IMR-90 (cell line): Measurements from ENCODE around the gene CEACAM3. TPM values are rescaled to one million over a fixed set of nuclear protein-coding genes. Genes with fewer than 3 reads are reported as not detected.

ENCODE experiments used
- ATAC-seq: fragments of 200-7000 bp; cut with Tn5 transposase; 2 replicates; pipeline ENCODE4 v1.9.1; 2020; ENCODE audit warnings: low read depth, mild to moderate bottlenecking, moderate library complexity
- BruUV-seq: library from RNA; stranded (reverse); fragments of 400-500 nt; replicated peaks from 2 replicates; lab custom pipeline; 2021; lab: Mats Ljungman, UMichigan
- CTCF ChIA-PET: fragments of 300-600 bp; formaldehyde crosslinking; extraction: SDS; loops from one replicate; lab custom pipeline; 2021; ENCODE audit warnings: antibody characterized with exemption; lab: Yijun Ruan, JAX
- POLR2A ChIA-PET: fragments of 300-600 bp; sonication (Branson Sonifier 250); formaldehyde crosslinking; loops from one replicate; lab custom pipeline; 2022; ENCODE audit warnings: antibody characterized with exemption; ENCODE audit not compliant: unreplicated experiment; lab: Charles Lee
- DNase-seq: peaks from one replicate; pipeline ENCODE4 v3.0.0; 2013
- H2AFZ ChIP-seq: replicated peaks from 2 replicates; pipeline ENCODE3; 2013; ENCODE audit warnings: low read length, mild to moderate bottlenecking; ENCODE audit not compliant: poor library complexity
- H2AK5ac ChIP-seq: 2 replicates; pipeline ENCODE4 v1.6.1; 2013; ENCODE audit warnings: low read depth, low read length, inconsistent platforms
- H2AK9ac ChIP-seq: replicated peaks from 2 replicates; pipeline ENCODE3; 2013; ENCODE audit warnings: mild to moderate bottlenecking, low read depth, low read length, moderate library complexity; ENCODE audit not compliant: poor library complexity
- H2BK120ac ChIP-seq: 2 replicates; pipeline ENCODE4 v1.6.1; 2013; ENCODE audit warnings: low read depth, low read length, inconsistent platforms
- H2BK15ac ChIP-seq: 3 replicates; pipeline ENCODE4 v1.6.1; 2013; ENCODE audit warnings: low read depth, low read length, inconsistent platforms
- H2BK20ac ChIP-seq: 2 replicates; pipeline ENCODE4 v1.6.1; 2013; ENCODE audit warnings: low read depth, mild to moderate bottlenecking, inconsistent platforms, low read length, moderate library complexity
- H2BK5ac ChIP-seq: 2 replicates; pipeline ENCODE4 v1.6.1; 2013; ENCODE audit warnings: mild to moderate bottlenecking, low read depth, low read length, inconsistent platforms; ENCODE audit not compliant: poor library complexity, severe bottlenecking
- H3K14ac ChIP-seq: replicated peaks from 2 replicates; pipeline ENCODE4 v1.6.1; 2013; ENCODE audit warnings: low read depth, low read length, inconsistent platforms
- H3K18ac ChIP-seq: 2 replicates; pipeline ENCODE4 v1.6.1; 2013; ENCODE audit warnings: low read depth, low read length, control low read depth
- H3K23ac ChIP-seq: 2 replicates; pipeline ENCODE4 v1.6.1; 2013; ENCODE audit warnings: low read depth, low read length, inconsistent platforms
- H3K27ac ChIP-seq: 2 replicates; pipeline ENCODE4 v1.5.1; 2013; ENCODE audit warnings: mild to moderate bottlenecking, control low read depth, low read length; ENCODE audit not compliant: insufficient read depth
- H3K27me3 ChIP-seq: 2 replicates; pipeline ENCODE4 v1.6.1; 2013; ENCODE audit warnings: low read length; ENCODE audit not compliant: control insufficient read depth, insufficient read depth
- H3K36me3 ChIP-seq: 2 replicates; pipeline ENCODE4 v1.6.1; 2013; ENCODE audit warnings: low read length, mixed read lengths; ENCODE audit not compliant: control insufficient read depth, insufficient read depth
- H3K4ac ChIP-seq: 2 replicates; pipeline ENCODE4 v1.6.1; 2013; ENCODE audit warnings: low read depth, low read length, inconsistent platforms
- H3K4me1 ChIP-seq: 2 replicates; pipeline ENCODE4 v1.6.1; 2013; ENCODE audit warnings: low read length, mixed read lengths; ENCODE audit not compliant: control insufficient read depth, insufficient read depth
- H3K4me2 ChIP-seq: 2 replicates; pipeline ENCODE4 v1.6.1; 2013; ENCODE audit warnings: low read depth, mild to moderate bottlenecking, control low read depth, low read length, moderate library complexity
- H3K4me3 ChIP-seq: 2 replicates; pipeline ENCODE4 v1.5.1; 2013; ENCODE audit warnings: low read depth, mild to moderate bottlenecking, control low read depth, low read length, moderate library complexity; ENCODE audit not compliant: insufficient read depth
- H3K56ac ChIP-seq: 2 replicates; pipeline ENCODE4 v1.6.1; 2013; ENCODE audit warnings: low read length, inconsistent platforms; ENCODE audit not compliant: insufficient read depth; ENCODE audit errors: extremely low read depth
- H3K79me1 ChIP-seq, 2 experiments: 2 replicates each; pipeline ENCODE4 v1.6.1; 2013; ENCODE audit warnings: low read length in 2 of 2, inconsistent platforms in 1 of 2, low read depth in 1 of 2
- H3K9ac ChIP-seq: 2 replicates; pipeline ENCODE4 v1.6.1; 2013; ENCODE audit warnings: low read depth, low read length, control low read depth
- H3K9me1 ChIP-seq: 2 replicates; pipeline ENCODE4 v1.6.1; 2013; ENCODE audit warnings: low read length, inconsistent platforms; ENCODE audit not compliant: insufficient read depth
- H3K9me3 ChIP-seq: 2 replicates; pipeline ENCODE4 v1.6.1; 2013; ENCODE audit warnings: low read length; ENCODE audit not compliant: control insufficient read depth, insufficient read depth
- H4K20me1 ChIP-seq: 2 replicates; pipeline ENCODE4 v1.6.1; 2013; ENCODE audit warnings: low read length, inconsistent platforms; ENCODE audit not compliant: insufficient read depth
- H4K5ac ChIP-seq: 2 replicates; pipeline ENCODE4 v1.6.1; 2013; ENCODE audit warnings: mild to moderate bottlenecking, low read depth, low read length, control low read depth
- H4K8ac ChIP-seq, 2 experiments: 2 replicates each; pipeline ENCODE4 v1.6.1; 2013; ENCODE audit warnings: low read depth in 2 of 2, low read length in 2 of 2, control low read depth in 1 of 2, inconsistent platforms in 1 of 2
- H4K91ac ChIP-seq: 2 replicates; pipeline ENCODE4 v1.6.1; 2013; ENCODE audit warnings: low read depth, low read length, inconsistent platforms; ENCODE audit not compliant: insufficient read depth
- MAZ ChIP-seq: IDR thresholded peaks from 2 replicates; pipeline ENCODE4 v1.6.1; 2012; ENCODE audit warnings: low read depth, mild to moderate bottlenecking, low read length, improper control_type of control experiment, moderate library complexity, borderline replicate concordance
- WGBS, 2 experiments: methylation state at CpG; one replicate each; pipeline versions ENCODE4 v1.1.5 to v1.1.7; 2013; ENCODE audit warnings: missing lambda C conversion rate in 2 of 2; ENCODE audit not compliant: insufficient read length in 1 of 2; ENCODE audit errors: extremely low coverage in 2 of 2; 5-methylcytosine and 5-hydroxymethylcytosine counted together
- dilution Hi-C: fragments of 300-500 bp; cut with HindIII; formaldehyde crosslinking; loops from one replicate; pipeline ENCODE4 v1.14.3; 2018; ENCODE audit warnings: low sequenced_read_pairs; ENCODE audit not compliant: unreplicated experiment
- in situ Hi-C: fragments of 300-500 bp; cut with MboI; formaldehyde crosslinking; loops from 3 replicates; pipeline ENCODE4 v1.14.3; 2019; ENCODE audit warnings: low sequenced_read_pairs, inconsistent platforms, mixed read lengths
- intact Hi-C: fragments of 100-400 bp; cut with micrococcal nuclease; formaldehyde crosslinking; loops from 2 replicates; pipeline ENCODE4 v1.10.0; 2022
- polyA plus RNA-seq, 3 experiments: library from polyadenylated mRNA; depleted of rRNA; stranded (reverse); fragments of >200 nt; gene quantifications; 2 replicates each; pipeline ENCODE4 v1.2.3, GENCODE V29; 2012; ENCODE audit warnings: low replicate concordance in 1 of 3
- total RNA-seq: library from RNA; depleted of rRNA; stranded (reverse); fragments of >200 nt; gene quantifications from 2 replicates; pipeline ENCODE4 v1.2.3, GENCODE V29; 2012

CEACAM3 gene
- total and polyA plus RNA-seq, 2 of the 4 experiments (the other 2 are of a cell fraction), result not detected

GRCh38 chr19:41801792-41802211 is 5.4 kb downstream of the CEACAM3 start:
- Histone ChIP-seq H3K9me3 (no peaks in the 10 kb centered on the region), H2BK20ac (no peak overlapping the region), H2BK15ac (no peak overlapping the region), H3K18ac (no peak overlapping the region), H3K4me2 (no peak overlapping the region), H4K5ac (no peak overlapping the region), H3K23ac (no peak overlapping the region), H2BK5ac (no peak overlapping the region), H3K14ac (no peak overlapping the region), H3K9me1 (no peaks in the 10 kb centered on the region), H2BK120ac (no peak overlapping the region), H3K79me1 (no peaks in the 10 kb centered on the region), H3K4me3 (no peak overlapping the region), H2AK5ac (no peak overlapping the region), H4K8ac (no peak overlapping the region), H3K56ac (no peak overlapping the region), H4K20me1 (no peaks in the 10 kb centered on the region), H2AK9ac (no peak overlapping the region), H3K36me3 (no peaks in the 10 kb centered on the region), H3K27ac (no peak overlapping the region), H3K27me3 (no peaks in the 10 kb centered on the region; the same call in 1 of the 2 replicates), H3K9ac (no peak overlapping the region), H3K4me1 (no peaks in the 10 kb centered on the region), H3K4ac (no peak overlapping the region), H2AFZ (no peak overlapping the region), H4K91ac (no peak overlapping the region)
- no peak for ATAC-seq
- intact Hi-C loops, result no loop called here
- dilution Hi-C loops, result no loop called here
- POLR2A ChIA-PET, result no interaction called here
- BruUV-seq, result no TSS peak
- no peak for TF ChIP-seq MAZ
- CTCF ChIA-PET, result no interaction called here
- 0% methylated on average over 1 of the region's 2 CpGs; no CpG with 5 or more reads in 1 of the 2 experiments for WGBS, 2 experiments
- DNase-seq, result no peak
- in situ Hi-C loops, result no loop called here
